Uterus (tissue), 4 donors: ENCODE results near the gene NLK. TPM values are rescaled to one million over a fixed set of nuclear protein-coding genes. Genes with fewer than 3 reads are reported as not detected.

Source experiments
- DNase-seq, 2 donors: peaks; one replicate each; pipeline ENCODE4 v3.0.0-alpha.2; 2019 to 2020
- H3K27ac ChIP-seq, 2 donors: fragments of 200-600 bp; sonication (generic); 1 replicate in 1 of 2; 2 replicates in 1 of 2; pipeline ENCODE4 v1.5.1; 2016 to 2018
- H3K27me3 ChIP-seq, 2 donors: fragments of 200-600 bp; sonication (generic); one replicate each; pipeline ENCODE4 v1.5.1; 2018 to 2019; ENCODE audit warnings: control low read depth in 1 of 2
- H3K36me3 ChIP-seq, 2 donors: fragments of 200-600 bp; sonication (generic); one replicate each; pipeline ENCODE4 v1.5.1; 2019; ENCODE audit warnings: control low read depth in 1 of 2
- H3K4me1 ChIP-seq, 2 donors: fragments of 200-600 bp; sonication (generic); one replicate each; pipeline ENCODE4 v1.5.1; 2018 to 2019; ENCODE audit warnings: control low read depth in 1 of 2
- H3K4me3 ChIP-seq, 2 donors: fragments of 200-600 bp; sonication (generic); 1 replicate in 1 of 2; 2 replicates in 1 of 2; pipeline ENCODE4 v1.5.1; 2018 to 2019; ENCODE audit warnings: mild to moderate bottlenecking in 1 of 2
- H3K9me3 ChIP-seq, 2 donors: fragments of 200-600 bp; sonication (generic); one replicate each; pipeline ENCODE4 v1.5.1; 2019; ENCODE audit warnings: control low read depth in 1 of 2
- POLR2A ChIP-seq, 2 donors: fragments of 450-650 bp; IDR thresholded peaks; one replicate each; pipeline ENCODE4 v1.6.1; 2016; ENCODE audit warnings: antibody characterized with exemption in 2 of 2, mild to moderate bottlenecking in 1 of 2, moderate library complexity in 1 of 2
- intact Hi-C: fragments of 100-400 bp; cut with DNase I; formaldehyde crosslinking; loops from one replicate; pipeline ENCODE4 v1.15.1; 2023; ENCODE audit warnings: low total_unique reads
- total RNA-seq, 4 donors: library from RNA; depleted of rRNA in 3 of 4; stranded (reverse); fragments of >200 nt in 3 of 4; gene quantifications; one replicate each; pipeline versions ENCODE4 v1.1.0 to v1.2.4, GENCODE V29; 2014 to 2023
- TF ChIP-seq, protein P1 (sequence below), 4 experiments: fragments of 200-600 bp in 2 of 4; fragments of 450-650 bp in 2 of 4; sonication (generic) in 2 of 4; IDR thresholded peaks; one replicate each; pipeline ENCODE4 v1.5.1; 2016 to 2019; ENCODE audit warnings: antibody characterized with exemption in 4 of 4, mild to moderate bottlenecking in 2 of 4, moderate library complexity in 1 of 4
- donor health status: DM: yes; HTN: yes; CAD: no.

Gene NLK
- total RNA-seq, 4 donors from 2014 or later, result 7.7 to 36.8 (median 23.4) TPM

DNA sequence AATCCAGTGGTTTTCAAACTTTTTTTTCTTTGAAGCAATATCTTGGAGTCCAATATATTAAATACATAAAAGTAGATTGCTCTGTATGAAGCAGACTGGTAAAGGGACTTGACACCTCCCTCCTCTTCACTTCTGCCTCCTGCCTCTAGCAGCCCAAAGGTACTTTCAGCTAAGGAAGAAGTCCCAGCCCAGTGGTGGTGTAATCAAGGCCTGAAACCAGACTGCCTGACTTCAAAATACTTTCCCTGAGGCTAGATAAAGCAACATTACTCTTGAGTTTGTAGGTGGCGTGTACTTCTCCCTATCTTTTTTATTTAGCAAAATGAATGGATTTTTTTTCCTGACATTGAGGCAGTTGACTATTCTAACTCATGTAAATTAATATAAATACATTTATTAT, 154.2 kb downstream of the NLK start:
- intact Hi-C loops, result no loop called here
- no peak overlapping the region for H3K27ac ChIP-seq
- H3K4me1 ChIP-seq, result no peaks in the 10 kb centered on the region
- no peak overlapping the region for H3K4me3 ChIP-seq
- TF ChIP-seq, protein P1, sequence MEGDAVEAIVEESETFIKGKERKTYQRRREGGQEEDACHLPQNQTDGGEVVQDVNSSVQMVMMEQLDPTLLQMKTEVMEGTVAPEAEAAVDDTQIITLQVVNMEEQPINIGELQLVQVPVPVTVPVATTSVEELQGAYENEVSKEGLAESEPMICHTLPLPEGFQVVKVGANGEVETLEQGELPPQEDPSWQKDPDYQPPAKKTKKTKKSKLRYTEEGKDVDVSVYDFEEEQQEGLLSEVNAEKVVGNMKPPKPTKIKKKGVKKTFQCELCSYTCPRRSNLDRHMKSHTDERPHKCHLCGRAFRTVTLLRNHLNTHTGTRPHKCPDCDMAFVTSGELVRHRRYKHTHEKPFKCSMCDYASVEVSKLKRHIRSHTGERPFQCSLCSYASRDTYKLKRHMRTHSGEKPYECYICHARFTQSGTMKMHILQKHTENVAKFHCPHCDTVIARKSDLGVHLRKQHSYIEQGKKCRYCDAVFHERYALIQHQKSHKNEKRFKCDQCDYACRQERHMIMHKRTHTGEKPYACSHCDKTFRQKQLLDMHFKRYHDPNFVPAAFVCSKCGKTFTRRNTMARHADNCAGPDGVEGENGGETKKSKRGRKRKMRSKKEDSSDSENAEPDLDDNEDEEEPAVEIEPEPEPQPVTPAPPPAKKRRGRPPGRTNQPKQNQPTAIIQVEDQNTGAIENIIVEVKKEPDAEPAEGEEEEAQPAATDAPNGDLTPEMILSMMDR (IDR thresholded peaks at IDR 0.05), result no peak
- no peak for TF ChIP-seq POLR2A (IDR thresholded peaks at IDR 0.05)
- no peaks in the 10 kb centered on the region for H3K36me3 ChIP-seq
- no peak for DNase-seq
- H3K9me3 ChIP-seq, result no peaks in the 10 kb centered on the region
- no peaks in the 10 kb centered on the region for H3K27me3 ChIP-seq

- H3K4me1 ChIP-seq, result no peaks in the 10 kb centered on the region
- TF ChIP-seq, protein P1 (IDR thresholded peaks at IDR 0.05), result no peak
- TF ChIP-seq POLR2A (IDR thresholded peaks at IDR 0.05), result no peak
- DNase-seq, result no peak
- no peaks in the 10 kb centered on the region for H3K36me3 ChIP-seq
- H3K9me3 ChIP-seq, result no peaks in the 10 kb centered on the region
- H3K27ac ChIP-seq, result no peak overlapping the region
- H3K27me3 ChIP-seq, result no peaks in the 10 kb centered on the region
- intact Hi-C loops, result no loop called here
- H3K4me3 ChIP-seq, result no peak overlapping the region
Observed at GRCh38 chr17:28199115-28199514, 156.6 kb downstream of the NLK start.

DNA sequence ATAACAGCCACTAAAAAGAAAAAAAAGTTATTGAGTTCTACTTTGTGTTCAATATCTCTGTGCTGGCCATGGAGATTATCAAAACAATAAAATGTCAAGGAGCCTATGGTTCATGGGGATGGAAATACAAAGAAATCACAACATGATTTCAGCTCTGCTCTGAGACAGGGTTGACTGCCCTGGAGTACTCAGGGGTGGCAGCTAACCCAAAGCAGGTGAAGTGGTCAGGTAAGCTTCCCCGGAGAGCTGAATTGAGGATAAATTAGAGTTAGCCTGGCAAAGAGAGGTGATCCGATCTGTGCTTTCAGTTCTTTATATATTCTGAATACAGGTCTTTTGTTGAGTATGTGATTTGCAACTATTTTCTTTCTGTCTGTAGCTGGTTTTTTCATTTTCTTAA, 157.3 kb downstream of the NLK start:
- intact Hi-C loops, result no loop called here
- H3K27me3 ChIP-seq, result no peaks in the 10 kb centered on the region
- H3K36me3 ChIP-seq, result no peaks in the 10 kb centered on the region
- H3K27ac ChIP-seq, result no peak overlapping the region
- no peak for DNase-seq
- no peak overlapping the region for H3K4me3 ChIP-seq
- TF ChIP-seq, protein P1 (IDR thresholded peaks at IDR 0.05), result no peak
- no peak for TF ChIP-seq POLR2A (IDR thresholded peaks at IDR 0.05)
- no peaks in the 10 kb centered on the region for H3K4me1 ChIP-seq
- no peaks in the 10 kb centered on the region for H3K9me3 ChIP-seq

GRCh38 chr17:28201315-28201714, 158.8 kb downstream of the NLK start:
- TF ChIP-seq, protein P1 (IDR thresholded peaks at IDR 0.05), result no peak
- TF ChIP-seq POLR2A (IDR thresholded peaks at IDR 0.05), result no peak
- intact Hi-C loops, result no loop called here
- no peak for DNase-seq
- Histone ChIP-seq H3K36me3 (no peaks in the 10 kb centered on the region), H3K27me3 (no peaks in the 10 kb centered on the region), H3K4me3 (no peak overlapping the region), H3K4me1 (no peaks in the 10 kb centered on the region), H3K27ac (no peak overlapping the region), H3K9me3 (no peaks in the 10 kb centered on the region)

DNA sequence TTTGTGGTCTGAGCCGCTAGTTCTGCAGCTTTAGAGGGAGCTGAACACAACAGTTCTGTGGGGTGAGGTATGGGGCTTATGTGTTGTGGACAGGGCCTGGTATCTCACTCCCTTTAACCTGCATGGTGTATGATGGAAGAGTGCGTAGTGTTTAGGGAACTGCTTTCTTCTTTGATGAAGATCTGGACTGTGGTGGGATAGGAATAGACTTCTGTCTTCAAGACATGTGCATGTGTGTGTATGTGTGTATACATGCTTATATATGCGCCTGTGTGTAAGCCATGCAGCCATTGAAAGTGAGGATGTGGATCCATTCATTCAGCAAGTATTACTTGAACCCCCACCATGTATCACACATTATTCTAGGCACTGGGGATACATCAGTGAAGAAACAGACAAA, 161.8 kb downstream of the NLK start:
- no peaks in the 10 kb centered on the region for H3K9me3 ChIP-seq
- H3K27me3 ChIP-seq, result no peaks in the 10 kb centered on the region
- H3K4me1 ChIP-seq, result no peaks in the 10 kb centered on the region
- no peak for TF ChIP-seq POLR2A (IDR thresholded peaks at IDR 0.05)
- TF ChIP-seq, protein P1 (IDR thresholded peaks at IDR 0.05), result no peak
- H3K27ac ChIP-seq, result no peak overlapping the region
- DNase-seq, result no peak
- intact Hi-C loops, result no loop called here
- H3K4me3 ChIP-seq, result no peak overlapping the region
- no peaks in the 10 kb centered on the region for H3K36me3 ChIP-seq
